ENCODE data around the gene PTPRM.
A peak's percentile ranks its signal among the peaks of the same experiment; 100 is the strongest.

DNA sequence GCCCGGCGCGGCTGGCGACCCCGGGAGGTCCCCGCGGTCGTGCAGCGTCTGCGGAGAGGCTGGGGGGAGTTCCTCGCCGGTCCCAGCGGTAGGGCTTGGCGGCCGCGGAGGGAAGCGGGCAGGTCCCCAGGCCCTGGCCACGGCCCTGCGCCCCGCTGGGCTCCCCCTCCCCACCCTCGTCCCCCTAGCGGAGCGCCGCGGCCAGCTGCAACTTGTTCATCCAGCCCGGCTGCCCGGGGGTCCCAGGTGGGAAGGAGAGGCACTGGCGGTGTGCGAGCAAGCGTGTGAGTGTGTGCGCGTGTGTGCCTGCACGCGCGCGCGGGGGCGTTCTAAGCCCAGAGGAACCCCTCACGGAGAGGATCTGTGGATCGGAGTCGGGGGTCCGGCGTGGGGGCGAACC, 1.3 kb downstream of the PTPRM start:
- TF ChIP-seq, protein P1, sequence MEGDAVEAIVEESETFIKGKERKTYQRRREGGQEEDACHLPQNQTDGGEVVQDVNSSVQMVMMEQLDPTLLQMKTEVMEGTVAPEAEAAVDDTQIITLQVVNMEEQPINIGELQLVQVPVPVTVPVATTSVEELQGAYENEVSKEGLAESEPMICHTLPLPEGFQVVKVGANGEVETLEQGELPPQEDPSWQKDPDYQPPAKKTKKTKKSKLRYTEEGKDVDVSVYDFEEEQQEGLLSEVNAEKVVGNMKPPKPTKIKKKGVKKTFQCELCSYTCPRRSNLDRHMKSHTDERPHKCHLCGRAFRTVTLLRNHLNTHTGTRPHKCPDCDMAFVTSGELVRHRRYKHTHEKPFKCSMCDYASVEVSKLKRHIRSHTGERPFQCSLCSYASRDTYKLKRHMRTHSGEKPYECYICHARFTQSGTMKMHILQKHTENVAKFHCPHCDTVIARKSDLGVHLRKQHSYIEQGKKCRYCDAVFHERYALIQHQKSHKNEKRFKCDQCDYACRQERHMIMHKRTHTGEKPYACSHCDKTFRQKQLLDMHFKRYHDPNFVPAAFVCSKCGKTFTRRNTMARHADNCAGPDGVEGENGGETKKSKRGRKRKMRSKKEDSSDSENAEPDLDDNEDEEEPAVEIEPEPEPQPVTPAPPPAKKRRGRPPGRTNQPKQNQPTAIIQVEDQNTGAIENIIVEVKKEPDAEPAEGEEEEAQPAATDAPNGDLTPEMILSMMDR (IDR thresholded peaks at IDR 0.05; ENCODE audit: poor library complexity, severe bottlenecking), result peak; percentile 48
- TF ChIP-seq EP300 (conservative IDR thresholded peaks at IDR 0.05; ENCODE audit: poor library complexity, severe bottlenecking), result no peak
- TF ChIP-seq, protein P2, sequence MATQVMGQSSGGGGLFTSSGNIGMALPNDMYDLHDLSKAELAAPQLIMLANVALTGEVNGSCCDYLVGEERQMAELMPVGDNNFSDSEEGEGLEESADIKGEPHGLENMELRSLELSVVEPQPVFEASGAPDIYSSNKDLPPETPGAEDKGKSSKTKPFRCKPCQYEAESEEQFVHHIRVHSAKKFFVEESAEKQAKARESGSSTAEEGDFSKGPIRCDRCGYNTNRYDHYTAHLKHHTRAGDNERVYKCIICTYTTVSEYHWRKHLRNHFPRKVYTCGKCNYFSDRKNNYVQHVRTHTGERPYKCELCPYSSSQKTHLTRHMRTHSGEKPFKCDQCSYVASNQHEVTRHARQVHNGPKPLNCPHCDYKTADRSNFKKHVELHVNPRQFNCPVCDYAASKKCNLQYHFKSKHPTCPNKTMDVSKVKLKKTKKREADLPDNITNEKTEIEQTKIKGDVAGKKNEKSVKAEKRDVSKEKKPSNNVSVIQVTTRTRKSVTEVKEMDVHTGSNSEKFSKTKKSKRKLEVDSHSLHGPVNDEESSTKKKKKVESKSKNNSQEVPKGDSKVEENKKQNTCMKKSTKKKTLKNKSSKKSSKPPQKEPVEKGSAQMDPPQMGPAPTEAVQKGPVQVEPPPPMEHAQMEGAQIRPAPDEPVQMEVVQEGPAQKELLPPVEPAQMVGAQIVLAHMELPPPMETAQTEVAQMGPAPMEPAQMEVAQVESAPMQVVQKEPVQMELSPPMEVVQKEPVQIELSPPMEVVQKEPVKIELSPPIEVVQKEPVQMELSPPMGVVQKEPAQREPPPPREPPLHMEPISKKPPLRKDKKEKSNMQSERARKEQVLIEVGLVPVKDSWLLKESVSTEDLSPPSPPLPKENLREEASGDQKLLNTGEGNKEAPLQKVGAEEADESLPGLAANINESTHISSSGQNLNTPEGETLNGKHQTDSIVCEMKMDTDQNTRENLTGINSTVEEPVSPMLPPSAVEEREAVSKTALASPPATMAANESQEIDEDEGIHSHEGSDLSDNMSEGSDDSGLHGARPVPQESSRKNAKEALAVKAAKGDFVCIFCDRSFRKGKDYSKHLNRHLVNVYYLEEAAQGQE (IDR thresholded peaks at IDR 0.05; ENCODE audit: borderline replicate concordance), result no peak
- no peak for TF ChIP-seq EZH2 (IDR thresholded peaks at IDR 0.05; ENCODE audit: borderline replicate concordance, insufficient read depth, low read length, poor library complexity, severe bottlenecking)
- TF ChIP-seq POLR2AphosphoS5 (IDR thresholded peaks at IDR 0.05), result no peak
- TF ChIP-seq RAD21 (conservative IDR thresholded peaks at IDR 0.05), result peak; percentile 59
- TF ChIP-seq SMC3 (conservative IDR thresholded peaks at IDR 0.05; ENCODE audit: poor library complexity), result peak; percentile 63
